ENCODE data around the gene MAP3K2.
A peak's percentile ranks its signal among the peaks of the same experiment; 100 is the strongest.

MAP3K2 gene

GRCh38 chr2:127293386-127293747 is 94.4 kb downstream of the MAP3K2 start:
- no peaks in the 10 kb centered on the region for H3K9me3 Mint-ChIP-seq
- H3K27ac Mint-ChIP-seq, result peak overlapping the region; percentile 99
- H3K27me3 Mint-ChIP-seq, result no peaks in the 10 kb centered on the region
- ATAC-seq, result no peak
- peaks cover 33% of the 10 kb centered on the region for H3K36me3 Mint-ChIP-seq
- H3K4me3 Mint-ChIP-seq, result peak overlapping the region; percentile 100
- peaks cover 33% of the 10 kb centered on the region for H3K4me1 Mint-ChIP-seq

DNA sequence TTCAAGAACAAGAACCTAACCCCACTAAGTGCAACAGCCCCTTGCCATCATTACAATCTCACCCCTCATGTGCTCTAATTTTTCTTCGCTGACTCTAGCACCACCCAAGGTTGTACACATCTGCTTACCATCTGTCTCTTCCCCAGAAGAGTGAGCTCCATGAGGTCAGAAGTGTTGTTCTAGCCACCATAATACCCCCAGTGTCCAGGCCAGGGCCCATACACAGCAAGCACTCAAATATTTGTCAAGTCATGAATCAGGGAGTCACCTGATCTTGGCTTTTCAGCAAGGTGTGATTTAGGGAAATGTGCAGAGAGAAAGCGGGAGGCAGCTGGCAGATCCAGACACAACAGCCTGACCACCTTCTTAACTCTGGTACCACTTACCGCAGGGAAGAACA is 99.5 kb downstream of the MAP3K2 start:
- Mint-ChIP-seq H3K36me3 (peaks cover 82% of the 10 kb centered on the region), H3K9me3 (peaks cover 6% of the 10 kb centered on the region), H3K4me1 (peaks cover 26% of the 10 kb centered on the region), H3K27ac (no peak overlapping the region), H3K4me3 (no peak overlapping the region), H3K27me3 (no peaks in the 10 kb centered on the region)
- ATAC-seq, result no peak

DNA sequence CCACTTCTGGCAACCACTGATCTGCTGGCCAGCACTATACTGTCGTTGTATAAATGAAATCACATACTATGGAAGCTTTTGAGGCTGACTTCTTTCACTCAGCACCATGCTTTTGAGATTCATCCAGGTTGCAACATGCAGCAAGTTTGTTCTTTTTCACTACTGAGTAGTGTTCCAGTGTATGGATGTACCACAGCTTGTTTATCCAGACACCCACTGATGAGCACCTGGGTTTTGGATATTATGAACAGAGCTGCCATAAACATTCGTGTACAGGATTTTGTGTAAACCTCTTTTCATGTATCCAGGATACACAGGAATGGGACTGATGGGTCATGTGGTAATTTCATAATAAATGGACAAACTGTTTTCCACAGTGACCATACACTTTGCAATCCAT is 104.5 kb downstream of the MAP3K2 start:
- Mint-ChIP-seq H3K4me1 (peaks cover 35% of the 10 kb centered on the region), H3K36me3 (peaks cover 95% of the 10 kb centered on the region)

GRCh38 chr2:127280693-127281092 is 107.1 kb downstream of the MAP3K2 start:
- H3K9me3 Mint-ChIP-seq, result peaks cover 6% of the 10 kb centered on the region
- H3K4me1 Mint-ChIP-seq, result peaks cover 56% of the 10 kb centered on the region
- no peaks in the 10 kb centered on the region for H3K27me3 Mint-ChIP-seq
- peaks cover 97% of the 10 kb centered on the region for H3K36me3 Mint-ChIP-seq
- ATAC-seq, result no peak
- H3K4me3 Mint-ChIP-seq, result no peak overlapping the region
- H3K27ac Mint-ChIP-seq, result no peak overlapping the region

More for the DNA sequence above, 104.5 kb downstream of the MAP3K2 start:
- ATAC-seq, result no peak
- Mint-ChIP-seq H3K27me3 (no peaks in the 10 kb centered on the region), H3K4me3 (no peak overlapping the region), H3K9me3 (peaks cover 6% of the 10 kb centered on the region), H3K27ac (no peak overlapping the region)

GRCh38 chr2:127279781-127280180 is 108.0 kb downstream of the MAP3K2 start:
- Mint-ChIP-seq H3K27ac (no peak overlapping the region), H3K36me3 (peaks cover 97% of the 10 kb centered on the region), H3K4me3 (no peak overlapping the region)

GRCh38 chr2:127278959-127279358 is 108.8 kb downstream of the MAP3K2 start:
- Mint-ChIP-seq H3K27me3 (no peaks in the 10 kb centered on the region), H3K36me3 (peaks cover 96% of the 10 kb centered on the region), H3K9me3 (peaks cover 2% of the 10 kb centered on the region), H3K4me3 (no peak overlapping the region), H3K4me1 (peaks cover 48% of the 10 kb centered on the region), H3K27ac (no peak overlapping the region)
- no peak for ATAC-seq

More at GRCh38 chr2:127279781-127280180, 108.0 kb downstream of the MAP3K2 start:
- Mint-ChIP-seq H3K4me1 (peaks cover 56% of the 10 kb centered on the region), H3K27me3 (no peaks in the 10 kb centered on the region), H3K9me3 (peaks cover 6% of the 10 kb centered on the region)
- no peak for ATAC-seq

GRCh38 chr2:127277028-127277427 is 110.7 kb downstream of the MAP3K2 start:
- Mint-ChIP-seq H3K9me3 (no peaks in the 10 kb centered on the region), H3K4me3 (no peak overlapping the region), H3K4me1 (peaks cover 37% of the 10 kb centered on the region)

GRCh38 chr2:127275789-127276188 is 112.0 kb downstream of the MAP3K2 start:
- Mint-ChIP-seq H3K4me3 (no peak overlapping the region), H3K27me3 (no peaks in the 10 kb centered on the region), H3K36me3 (peaks cover 86% of the 10 kb centered on the region), H3K9me3 (no peaks in the 10 kb centered on the region), H3K27ac (no peak overlapping the region), H3K4me1 (peaks cover 31% of the 10 kb centered on the region)
- no peak for ATAC-seq

More at GRCh38 chr2:127277028-127277427, 110.7 kb downstream of the MAP3K2 start:
- Mint-ChIP-seq H3K27me3 (no peaks in the 10 kb centered on the region), H3K36me3 (peaks cover 89% of the 10 kb centered on the region), H3K27ac (peak overlapping the region; percentile 31)
- ATAC-seq, result peak; percentile 88

GRCh38 chr2:127275356-127275755 is 112.4 kb downstream of the MAP3K2 start:
- no peak for ATAC-seq
- H3K27ac Mint-ChIP-seq, result no peak overlapping the region

DNA sequence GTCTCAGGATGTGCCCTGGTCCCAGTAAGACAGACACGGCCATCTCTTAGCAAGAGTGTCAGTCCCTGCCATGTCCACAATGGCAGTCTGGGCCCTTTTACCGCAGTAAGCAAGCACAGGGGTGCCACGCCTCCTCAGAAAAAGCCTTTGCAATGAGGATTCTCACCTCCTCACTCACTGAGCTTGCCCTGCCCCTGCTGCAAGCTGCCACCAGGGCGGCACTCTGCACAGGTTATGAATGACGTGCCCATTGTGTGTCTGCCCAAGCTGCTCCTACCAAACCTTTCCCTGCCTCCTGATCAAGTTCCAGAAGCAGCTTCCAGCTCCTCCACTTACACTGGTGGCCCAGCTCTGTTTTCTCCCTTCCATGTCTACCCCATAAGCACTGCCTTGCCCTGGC is 117.1 kb downstream of the MAP3K2 start:
- H3K4me1 Mint-ChIP-seq, result no peaks in the 10 kb centered on the region
- H3K27ac Mint-ChIP-seq, result no peak overlapping the region
- H3K27me3 Mint-ChIP-seq, result no peaks in the 10 kb centered on the region
- ATAC-seq, result no peak
- H3K9me3 Mint-ChIP-seq, result no peaks in the 10 kb centered on the region
- H3K4me3 Mint-ChIP-seq, result no peak overlapping the region
- peaks cover 72% of the 10 kb centered on the region for H3K36me3 Mint-ChIP-seq

More at GRCh38 chr2:127275356-127275755, 112.4 kb downstream of the MAP3K2 start:
- H3K9me3 Mint-ChIP-seq, result no peaks in the 10 kb centered on the region
- H3K4me3 Mint-ChIP-seq, result no peak overlapping the region
- H3K27me3 Mint-ChIP-seq, result no peaks in the 10 kb centered on the region
- H3K4me1 Mint-ChIP-seq, result peaks cover 31% of the 10 kb centered on the region
- H3K36me3 Mint-ChIP-seq, result peaks cover 86% of the 10 kb centered on the region

- Mint-ChIP-seq H3K4me3 (no peak overlapping the region), H3K36me3 (peaks cover 81% of the 10 kb centered on the region), H3K27ac (no peak overlapping the region), H3K9me3 (no peaks in the 10 kb centered on the region), H3K27me3 (no peaks in the 10 kb centered on the region), H3K4me1 (no peaks in the 10 kb centered on the region)
- ATAC-seq, result no peak
Measured at GRCh38 chr2:127261804-127262406, 125.9 kb downstream of the MAP3K2 start.

- Mint-ChIP-seq H3K4me1 (no peaks in the 10 kb centered on the region), H3K36me3 (peaks cover 79% of the 10 kb centered on the region), H3K27me3 (no peaks in the 10 kb centered on the region), H3K4me3 (no peak overlapping the region), H3K9me3 (no peaks in the 10 kb centered on the region), H3K27ac (no peak overlapping the region)
- ATAC-seq, result no peak
Measured at GRCh38 chr2:127259355-127259754, 128.4 kb downstream of the MAP3K2 start.

DNA sequence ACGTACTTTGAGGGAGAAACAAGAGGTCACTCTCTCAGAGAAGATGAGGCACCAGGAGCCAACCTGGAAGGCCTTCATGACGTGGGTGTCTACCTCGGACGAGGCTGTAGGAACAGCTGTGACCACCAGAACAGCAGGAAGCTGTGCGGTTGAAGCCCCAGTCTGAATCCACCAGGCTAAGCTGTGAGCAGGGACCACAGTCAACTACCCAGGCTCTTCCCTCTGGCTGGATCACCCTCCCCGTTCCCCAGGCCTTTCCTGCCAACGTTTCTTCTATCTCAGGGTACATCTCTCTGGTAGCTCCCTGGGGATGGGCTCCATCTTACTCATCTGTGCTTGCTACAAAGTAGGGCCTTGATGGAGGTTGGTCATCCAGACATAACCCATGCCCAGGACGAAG is 130.9 kb downstream of the MAP3K2 start:
- Mint-ChIP-seq H3K4me3 (no peak overlapping the region), H3K27me3 (no peaks in the 10 kb centered on the region), H3K4me1 (no peaks in the 10 kb centered on the region), H3K27ac (no peak overlapping the region), H3K9me3 (no peaks in the 10 kb centered on the region), H3K36me3 (peaks cover 75% of the 10 kb centered on the region)
- ATAC-seq, result no peak

DNA sequence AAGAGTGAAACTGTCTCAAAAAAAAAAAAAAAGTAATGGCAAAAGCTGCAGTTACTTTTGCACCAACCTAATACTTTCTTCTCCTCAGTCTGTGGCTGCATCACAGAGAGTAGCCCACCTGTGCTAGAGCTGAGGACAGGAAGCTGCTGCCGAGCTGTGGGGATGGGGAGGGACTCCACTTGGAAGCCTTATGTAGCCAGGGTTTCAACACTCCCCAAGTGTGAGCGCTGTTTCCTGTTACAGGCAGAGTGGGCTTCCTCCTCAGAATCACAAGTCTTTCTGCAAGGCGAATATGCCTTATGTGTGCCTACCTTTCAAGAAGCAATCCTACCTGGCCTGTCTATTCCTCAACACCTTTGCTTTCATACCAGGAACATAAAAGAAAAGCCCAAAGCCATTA is 131.4 kb downstream of the MAP3K2 start:
- ATAC-seq, result no peak
- H3K27ac Mint-ChIP-seq, result no peak overlapping the region
- H3K4me1 Mint-ChIP-seq, result no peaks in the 10 kb centered on the region
- H3K9me3 Mint-ChIP-seq, result no peaks in the 10 kb centered on the region
- H3K4me3 Mint-ChIP-seq, result no peak overlapping the region
- no peaks in the 10 kb centered on the region for H3K27me3 Mint-ChIP-seq
- H3K36me3 Mint-ChIP-seq, result peaks cover 75% of the 10 kb centered on the region

DNA sequence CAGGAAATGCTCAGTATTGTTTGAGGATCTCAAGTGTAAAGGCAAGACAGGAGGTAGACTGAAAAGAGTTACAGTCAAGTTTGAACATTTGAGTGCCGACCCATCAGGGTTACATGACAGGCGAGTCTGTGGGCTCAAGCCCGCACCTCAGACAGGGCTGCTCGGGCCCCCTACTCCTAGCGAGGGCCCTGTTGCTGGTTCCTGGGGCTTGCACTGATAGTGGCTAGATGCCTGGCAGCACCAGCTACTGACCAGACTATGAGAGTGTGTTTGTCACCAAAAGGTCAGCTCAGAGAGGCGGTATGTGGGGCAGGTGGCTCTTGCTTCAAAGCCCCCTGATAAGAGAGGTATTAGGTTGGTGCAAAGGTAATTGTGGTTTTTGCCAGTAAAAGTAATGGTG is 132.1 kb downstream of the MAP3K2 start:
- no peak for ATAC-seq
- no peaks in the 10 kb centered on the region for H3K9me3 Mint-ChIP-seq
- H3K4me3 Mint-ChIP-seq, result no peak overlapping the region
- H3K27me3 Mint-ChIP-seq, result no peaks in the 10 kb centered on the region
- no peak overlapping the region for H3K27ac Mint-ChIP-seq
- peaks cover 72% of the 10 kb centered on the region for H3K36me3 Mint-ChIP-seq
- no peaks in the 10 kb centered on the region for H3K4me1 Mint-ChIP-seq

GRCh38 chr2:127255146-127255545 is 132.6 kb downstream of the MAP3K2 start:
- no peaks in the 10 kb centered on the region for H3K4me1 Mint-ChIP-seq
- peaks cover 69% of the 10 kb centered on the region for H3K36me3 Mint-ChIP-seq
- H3K27ac Mint-ChIP-seq, result no peak overlapping the region
- no peaks in the 10 kb centered on the region for H3K9me3 Mint-ChIP-seq
- ATAC-seq, result no peak
- no peak overlapping the region for H3K4me3 Mint-ChIP-seq
- no peaks in the 10 kb centered on the region for H3K27me3 Mint-ChIP-seq

All from stimulated activated memory B cell treated with anti-CD40 and anti-IgM and Interleukin-4, amounts not matched to agents 10 μg/mL and 1 μg/mL and 100 μg/mL, for 72 hours (primary cell).